G401 (cell line): Measurements from ENCODE around the gene CD300E. TPM values are rescaled to one million over a fixed set of nuclear protein-coding genes. Genes with fewer than 3 reads are reported as not detected.

Experiments
- DNase-seq: peaks from one replicate; pipeline ENCODE4 v3.0.0-alpha.2; 2015; ENCODE audit warnings: low spot score
- in situ Hi-C: cut with HindIII; loops from 2 replicates; pipeline ENCODE4 v1.10.0; 2016; ENCODE audit warnings: low sequenced_read_pairs, mixed read lengths
- total RNA-seq: library from RNA; depleted of rRNA; stranded (reverse); fragments of >200 nt; shearing (Covaris generic); gene quantifications from 2 replicates; pipeline ENCODE4 v1.2.3, GENCODE V29; 2014; rRNA removed

Gene CD300E
- total RNA-seq, result not detected in 2 replicates

GRCh38 chr17:74623693-74624093, at the start of gene CD300E:
Gene CD300E, minus strand, starts transcription at chr17:74623738. Its CDS starts 117 bp downstream, at chr17:74623621.
- DNase-seq, result no peak
- in situ Hi-C loops, result no loop called here

- in situ Hi-C loops, result no loop called here
- peak; percentile 84 for DNase-seq
Measured at GRCh38 chr17:74671031-74671771, 47.7 kb upstream of the CD300E start.

- in situ Hi-C loops, result no loop called here
Measured at GRCh38 chr17:74670329-74670728, 46.8 kb upstream of the CD300E start.

GRCh38 chr17:74663561-74663960, 40.0 kb upstream of the CD300E start:
- in situ Hi-C loops, result no loop called here
- no peak for DNase-seq

More at GRCh38 chr17:74670329-74670728, 46.8 kb upstream of the CD300E start:
- peak; percentile 55 for DNase-seq

- no peak for DNase-seq
- in situ Hi-C loops, result no loop called here
Measured at GRCh38 chr17:74659889-74660288, 36.4 kb upstream of the CD300E start.

- no peak for DNase-seq
- in situ Hi-C loops, result no loop called here
Measured at GRCh38 chr17:74658620-74659019, 35.1 kb upstream of the CD300E start.

- in situ Hi-C loops, result no loop called here
- DNase-seq, result no peak
Measured at GRCh38 chr17:74654742-74655141, 31.2 kb upstream of the CD300E start.

- DNase-seq, result no peak
- in situ Hi-C loops, result no loop called here
Measured at GRCh38 chr17:74652020-74652419, 28.5 kb upstream of the CD300E start.

GRCh38 chr17:74649909-74650308, 26.4 kb upstream of the CD300E start:
- no peak for DNase-seq
- in situ Hi-C loops, result no loop called here

- in situ Hi-C loops, result no loop called here
- DNase-seq, result no peak
Measured at GRCh38 chr17:74647871-74648672, 24.5 kb upstream of the CD300E start.

- DNase-seq, result peak; percentile 40
- in situ Hi-C loops, result no loop called here
Measured at GRCh38 chr17:74646231-74646630, 22.7 kb upstream of the CD300E start.

GRCh38 chr17:74645010-74645409, 21.5 kb upstream of the CD300E start:
- DNase-seq, result no peak
- in situ Hi-C loops, result no loop called here

GRCh38 chr17:74644419-74644818, 20.9 kb upstream of the CD300E start:
- no peak for DNase-seq
- in situ Hi-C loops, result no loop called here

GRCh38 chr17:74643826-74644225, 20.3 kb upstream of the CD300E start:
- in situ Hi-C loops, result no loop called here
- no peak for DNase-seq

GRCh38 chr17:74642995-74643394, 19.5 kb upstream of the CD300E start:
- in situ Hi-C loops, result no loop called here
- DNase-seq, result no peak

- in situ Hi-C loops, result no loop called here
- no peak for DNase-seq
Measured at GRCh38 chr17:74642556-74642955, 19.0 kb upstream of the CD300E start.

- no peak for DNase-seq
- in situ Hi-C loops, result no loop called here
Measured at GRCh38 chr17:74641958-74642298, 18.4 kb upstream of the CD300E start.

GRCh38 chr17:74641224-74641957, 17.9 kb upstream of the CD300E start:
- in situ Hi-C loops, result no loop called here
- no peak for DNase-seq

GRCh38 chr17:74639704-74640151, 16.2 kb upstream of the CD300E start:
- in situ Hi-C loops, result no loop called here
- DNase-seq, result no peak

- peak; percentile 67 for DNase-seq
- in situ Hi-C loops, result no loop called here
Measured at GRCh38 chr17:74637926-74638325, 14.4 kb upstream of the CD300E start.
